CD8-positive, alpha-beta memory T cell (primary cell): ENCODE data around the gene SCRT2. TPM values are rescaled to one million over a fixed set of nuclear protein-coding genes. Genes with fewer than 3 reads are reported as not detected.
"Not testable (repeated sequence)": the region's sequence is repeated elsewhere in the genome, so short reads cannot be mapped to it uniquely, and the experiment has no call there.

Experiments
- CTCF ChIA-PET: fragments of 350-600 bp; sonication (Branson Sonifier 250); formaldehyde crosslinking; loops from one replicate; lab custom pipeline; 2021; ENCODE audit warnings: antibody characterized with exemption; lab: Charles Lee
- POLR2A ChIA-PET: fragments of 350-600 bp; sonication (Branson Sonifier 250); formaldehyde crosslinking; loops from one replicate; lab custom pipeline; 2021; ENCODE audit warnings: antibody characterized with exemption; lab: Charles Lee
- DNase-seq, 5 donors: peaks; one replicate each; pipeline versions ENCODE4 v3.0.0 to v3.0.0-alpha.2; 2020 to 2022; ENCODE audit warnings: mixed read lengths in 1 of 5
- H3K27ac ChIP-seq: one replicate; pipeline ENCODE4 v1.7.0; 2013; ENCODE audit warnings: low read depth, mild to moderate bottlenecking, low read length, moderate library complexity
- H3K27me3 ChIP-seq: 2 replicates; pipeline ENCODE4 v1.7.0; 2013; ENCODE audit warnings: low read length, mild to moderate bottlenecking; ENCODE audit not compliant: insufficient read depth, poor library complexity, severe bottlenecking
- H3K36me3 ChIP-seq: 2 replicates; pipeline ENCODE4 v1.7.0; 2013; ENCODE audit warnings: mild to moderate bottlenecking, low read length, moderate library complexity; ENCODE audit not compliant: insufficient read depth
- H3K4me1 ChIP-seq: 2 replicates; pipeline ENCODE4 v1.7.0; 2013; ENCODE audit warnings: mild to moderate bottlenecking, low read length, moderate library complexity; ENCODE audit not compliant: insufficient read depth
- H3K4me3 ChIP-seq: 2 replicates; pipeline ENCODE4 v1.7.0; 2013; ENCODE audit warnings: mild to moderate bottlenecking, low read length
- H3K9me3 ChIP-seq: 2 replicates; pipeline ENCODE4 v1.7.0; 2013; ENCODE audit warnings: mild to moderate bottlenecking, low read length
- H3K27ac Mint-ChIP-seq, 8 donors: one replicate each; pipeline ENCODE4 v1.8.0; 2020 to 2021; ENCODE audit warnings: mixed read lengths in 8 of 8, mild to moderate bottlenecking in 6 of 8, inconsistent platforms in 3 of 8, moderate library complexity in 3 of 8
- H3K27me3 Mint-ChIP-seq, 2 donors: one replicate each; pipeline ENCODE4 v1.8.0; 2020 to 2021; ENCODE audit warnings: mixed read lengths in 2 of 2, mild to moderate bottlenecking in 1 of 2, moderate library complexity in 1 of 2
- H3K36me3 Mint-ChIP-seq, 3 donors: one replicate each; pipeline ENCODE4 v1.8.0; 2020 to 2021; ENCODE audit warnings: mixed read lengths in 3 of 3, inconsistent platforms in 1 of 3, mild to moderate bottlenecking in 1 of 3
- H3K4me1 Mint-ChIP-seq, 3 donors: one replicate each; pipeline ENCODE4 v1.8.0; 2020 to 2021; ENCODE audit warnings: mixed read lengths in 3 of 3, inconsistent platforms in 1 of 3, mild to moderate bottlenecking in 1 of 3
- H3K4me3 Mint-ChIP-seq, 7 donors: one replicate each; pipeline ENCODE4 v1.8.0; 2020 to 2021; ENCODE audit warnings: mixed read lengths in 7 of 7, mild to moderate bottlenecking in 6 of 7, moderate library complexity in 4 of 7, inconsistent platforms in 2 of 7
- H3K9me3 Mint-ChIP-seq, 5 donors: one replicate each; pipeline ENCODE4 v1.8.0; 2020 to 2022; ENCODE audit warnings: mixed read lengths in 5 of 5, mild to moderate bottlenecking in 3 of 5, moderate library complexity in 2 of 5, inconsistent platforms in 1 of 5
- polyA plus RNA-seq: library from polyadenylated mRNA; unstranded; fragments of 300-500 nt; fragmentation: Illumina TruSeq; gene quantifications from one replicate; pipeline ENCODE4 v1.2.3, GENCODE V29; 2021
- total RNA-seq, 2 experiments: library from RNA; stranded (reverse); gene quantifications; one replicate each; pipeline ENCODE4 v1.2.3, GENCODE V29; 2021

The SCRT2 gene
- total and polyA plus RNA-seq, 3 experiments from 2014 or later = not detected

GRCh38 chr20:646868-647233 lies 28.8 kb downstream of the SCRT2 start:
- H3K4me3 ChIP-seq = no peak overlapping the region
- no peaks in the 10 kb centered on the region for H3K36me3 ChIP-seq
- peak overlapping the region in 1 of 7 donors; percentile 20 for H3K4me3 Mint-ChIP-seq
- no peak for DNase-seq
- no peak overlapping the region for H3K27ac ChIP-seq
- peaks cover 5 to 34% (median 9%) of the 10 kb centered on the region in 3 donors for H3K36me3 Mint-ChIP-seq
- ChIA-PET CTCF (interaction anchor here (0.8 to 2.3 kb wide), 4 partner anchors 20 to 184 kb away, joined by 3 to 12 read pairs (median 4); no protein-coding TSS in a partner anchor), POLR2A (no interaction called here)
- H3K9me3 Mint-ChIP-seq = no peaks in the 10 kb centered on the region
- H3K27me3 ChIP-seq = peaks cover 7% of the 10 kb centered on the region
- peaks cover 21 to 43% (median 33%) of the 10 kb centered on the region in 3 donors for H3K4me1 Mint-ChIP-seq
- no peaks in the 10 kb centered on the region for H3K9me3 ChIP-seq
- H3K4me1 ChIP-seq = peaks cover 11% of the 10 kb centered on the region
- H3K27me3 Mint-ChIP-seq = peaks cover 12 to 16% of the 10 kb centered on the region in 2 donors
- H3K27ac Mint-ChIP-seq = peak overlapping the region in 2 of 8 donors; percentile 23 to 63

- H3K9me3 ChIP-seq = no peaks in the 10 kb centered on the region
- Mint-ChIP-seq H3K36me3 (peaks cover 5 to 34% (median 9%) of the 10 kb centered on the region in 3 donors), H3K4me3 (peak overlapping the region in 1 of 7 donors; percentile 20), H3K27ac (peak overlapping the region in 2 of 8 donors; percentile 23 to 63), H3K27me3 (peaks cover 15 to 19% of the 10 kb centered on the region in 2 donors), H3K4me1 (peaks cover 17 to 42% (median 31%) of the 10 kb centered on the region in 3 donors), H3K9me3 (no peaks in the 10 kb centered on the region)
- H3K36me3 ChIP-seq = no peaks in the 10 kb centered on the region
- POLR2A ChIA-PET = no interaction called here
- CTCF ChIA-PET = interaction anchor here (0.7 to 2.3 kb wide), 16 partner anchors 9 to 293 kb away, joined by 3 to 14 read pairs (median 3); no protein-coding TSS in a partner anchor
- DNase-seq = no peak
- peaks cover 7% of the 10 kb centered on the region for H3K4me1 ChIP-seq
- H3K27ac ChIP-seq = no peak overlapping the region
- H3K27me3 ChIP-seq = peaks cover 7% of the 10 kb centered on the region
- no peak overlapping the region for H3K4me3 ChIP-seq
Measured at GRCh38 chr20:646107-646867, 29.3 kb downstream of the SCRT2 start.

- Histone ChIP-seq H3K27ac (no peak overlapping the region), H3K9me3 (no peaks in the 10 kb centered on the region), H3K4me3 (no peak overlapping the region), H3K27me3 (peaks cover 7% of the 10 kb centered on the region), H3K36me3 (no peaks in the 10 kb centered on the region), H3K4me1 (peaks cover 7% of the 10 kb centered on the region)
- H3K27me3 Mint-ChIP-seq = peaks cover 18 to 24% of the 10 kb centered on the region in 2 donors
- H3K4me1 Mint-ChIP-seq = peaks cover 16 to 39% (median 27%) of the 10 kb centered on the region in 3 donors
- peak overlapping the region in 1 of 8 donors; percentile 43 for H3K27ac Mint-ChIP-seq
- H3K9me3 Mint-ChIP-seq = no peaks in the 10 kb centered on the region
- peak overlapping the region in 1 of 7 donors; percentile 15 for H3K4me3 Mint-ChIP-seq
- DNase-seq = peak; percentile 43 to 68 (median 51)
- ChIA-PET POLR2A (no interaction called here), CTCF (interaction anchor here (0.7 to 2.3 kb wide), 16 partner anchors 9 to 292 kb away, joined by 3 to 14 read pairs (median 3); partner anchors contain the start of gene TRIB3)
- H3K36me3 Mint-ChIP-seq = peaks cover 5 to 34% (median 6%) of the 10 kb centered on the region in 3 donors
Measured at GRCh38 chr20:645318-646106, 30.1 kb downstream of the SCRT2 start.

- H3K27ac Mint-ChIP-seq = no peak overlapping the region
- ChIA-PET POLR2A (no interaction called here), CTCF (interaction anchor here (0.7 to 2.3 kb wide), 10 partner anchors 9 to 291 kb away, joined by 3 to 14 read pairs (median 4); partner anchors contain the start of gene TRIB3)
- H3K4me1 Mint-ChIP-seq = peaks cover 10 to 34% (median 26%) of the 10 kb centered on the region in 3 donors
- Histone ChIP-seq H3K9me3 (no peaks in the 10 kb centered on the region), H3K27me3 (peaks cover 7% of the 10 kb centered on the region), H3K4me3 (no peak overlapping the region), H3K36me3 (no peaks in the 10 kb centered on the region), H3K4me1 (peaks cover 7% of the 10 kb centered on the region), H3K27ac (no peak overlapping the region)
- no peaks in the 10 kb centered on the region for H3K9me3 Mint-ChIP-seq
- no peak overlapping the region for H3K4me3 Mint-ChIP-seq
- peaks cover 18 to 24% of the 10 kb centered on the region in 2 donors for H3K27me3 Mint-ChIP-seq
- no peak for DNase-seq
- peaks cover 5 to 29% (median 6%) of the 10 kb centered on the region in 3 donors for H3K36me3 Mint-ChIP-seq
Measured at GRCh38 chr20:644692-645317, 30.8 kb downstream of the SCRT2 start.

- Histone ChIP-seq H3K4me1 (peaks cover 7% of the 10 kb centered on the region), H3K27ac (no peak overlapping the region), H3K9me3 (no peaks in the 10 kb centered on the region), H3K36me3 (no peaks in the 10 kb centered on the region), H3K4me3 (no peak overlapping the region), H3K27me3 (peaks cover 7% of the 10 kb centered on the region)
- Mint-ChIP-seq H3K4me1 (peaks cover 10 to 26% (median 26%) of the 10 kb centered on the region in 3 donors), H3K27ac (no peak overlapping the region), H3K27me3 (peaks cover 18 to 24% of the 10 kb centered on the region in 2 donors), H3K36me3 (peaks cover 0 to 10% (median 0%) of the 10 kb centered on the region in 3 donors), H3K4me3 (peak overlapping the region in 5 of 7 donors; percentile 32 to 50 (median 35)), H3K9me3 (no peaks in the 10 kb centered on the region)
- CTCF ChIA-PET = no interaction called here
- POLR2A ChIA-PET = no interaction called here
- no peak for DNase-seq
Measured at GRCh38 chr20:642398-643174, 33.0 kb downstream of the SCRT2 start.

GRCh38 chr20:642013-642397 lies 33.6 kb downstream of the SCRT2 start:
- CTCF ChIA-PET = not testable (repeated sequence)

GRCh38 chr20:641516-641875 lies 34.1 kb downstream of the SCRT2 start:
- POLR2A ChIA-PET = no interaction called here
- H3K27me3 Mint-ChIP-seq = peaks cover 18 to 24% of the 10 kb centered on the region in 2 donors
- CTCF ChIA-PET = no interaction called here
- Histone ChIP-seq H3K27me3 (peaks cover 7% of the 10 kb centered on the region), H3K9me3 (no peaks in the 10 kb centered on the region), H3K36me3 (no peaks in the 10 kb centered on the region), H3K4me1 (peaks cover 7% of the 10 kb centered on the region), H3K27ac (no peak overlapping the region), H3K4me3 (no peak overlapping the region)
- H3K4me1 Mint-ChIP-seq = peaks cover 8 to 26% (median 19%) of the 10 kb centered on the region in 3 donors
- no peak for DNase-seq
- no peaks in the 10 kb centered on the region for H3K9me3 Mint-ChIP-seq
- H3K27ac Mint-ChIP-seq = peak overlapping the region in 1 of 8 donors; percentile 63
- H3K36me3 Mint-ChIP-seq = peaks cover 0 to under 1% (median 0%) of the 10 kb centered on the region in 3 donors
- H3K4me3 Mint-ChIP-seq = peak overlapping the region in 5 of 7 donors; percentile 34 to 63 (median 63)

More at GRCh38 chr20:642013-642397, 33.6 kb downstream of the SCRT2 start:
- H3K27ac ChIP-seq, H3K4me1 ChIP-seq, DNase-seq, H3K36me3 Mint-ChIP-seq, H3K36me3 ChIP-seq, H3K9me3 ChIP-seq, H3K4me3 ChIP-seq, H3K27ac Mint-ChIP-seq, POLR2A ChIA-PET, H3K27me3 ChIP-seq, H3K4me3 Mint-ChIP-seq, H3K9me3 Mint-ChIP-seq: not testable (repeated sequence)
- peaks cover 18 to 24% of the 10 kb centered on the region in 2 donors for H3K27me3 Mint-ChIP-seq
- H3K4me1 Mint-ChIP-seq = peaks cover 10 to 26% (median 23%) of the 10 kb centered on the region in 3 donors
